Measurements from ENCODE around the gene TRIM67. TPM values are rescaled to one million over a fixed set of nuclear protein-coding genes. Genes with fewer than 3 reads are reported as not detected.
"Not testable (repeated sequence)": the region's sequence is repeated elsewhere in the genome, so short reads cannot be mapped to it uniquely, and the experiment has no call there.

Gene TRIM67
- total and polyA plus RNA-seq, 4 donors = under 0.01 to 0.09 TPM; not detected in 2

GRCh38 chr1:231153726-231154125 lies 8.1 kb upstream of the TRIM67 start:
- DNase-seq (no peak), ATAC-seq (ENCODE audit: insufficient read depth, low FRiP score) (no peak)
- TF ChIP-seq CTCF (IDR thresholded peaks at IDR 0.05; ENCODE audit: control extremely low read depth, extremely low read depth) = no peak
- Histone ChIP-seq H3K9me3 (ENCODE audit: control insufficient read depth in 4 of 4, insufficient read depth in 3 of 4, low read length in 3 of 4) (peaks cover 0 to 12% (median 5%) of the 10 kb centered on the region in 4 donors), H3K9ac (ENCODE audit: insufficient read depth in 1 of 2, low read length in 2 of 2) (no peak overlapping the region), H3K27ac (ENCODE audit: low read depth in 1 of 2, low read length in 1 of 2) (no peak overlapping the region), H3K36me3 (ENCODE audit: control insufficient read depth in 4 of 4, insufficient read depth in 4 of 4, low read length in 4 of 4) (no peaks in the 10 kb centered on the region), H3K4me3 (no peak overlapping the region), H3K4me1 (ENCODE audit: control insufficient read depth in 5 of 5, insufficient read depth in 5 of 5, low read length in 5 of 5) (peaks cover 0 to 7% (median 0%) of the 10 kb centered on the region in 5 donors), H3K27me3 (ENCODE audit: control insufficient read depth in 3 of 3, insufficient read depth in 3 of 3, low read length in 2 of 3) (no peaks in the 10 kb centered on the region)
- WGBS, 2 donors = 64 to 72% methylated on average over 2 of the region's 2 CpGs

- ATAC-seq (ENCODE audit: insufficient read depth, low FRiP score) (no peak), DNase-seq (no peak)
- Histone ChIP-seq H3K4me3 (no peak overlapping the region), H3K27me3 (ENCODE audit: control insufficient read depth in 3 of 3, insufficient read depth in 3 of 3, low read length in 2 of 3) (peaks cover 0 to 11% (median 0%) of the 10 kb centered on the region in 3 donors), H3K9ac (ENCODE audit: insufficient read depth in 1 of 2, low read length in 2 of 2) (no peak overlapping the region), H3K27ac (ENCODE audit: low read depth in 1 of 2, low read length in 1 of 2) (no peak overlapping the region), H3K4me1 (ENCODE audit: control insufficient read depth in 5 of 5, insufficient read depth in 5 of 5, low read length in 5 of 5) (peaks cover 0 to 11% (median 0%) of the 10 kb centered on the region in 5 donors), H3K9me3 (ENCODE audit: control insufficient read depth in 4 of 4, insufficient read depth in 3 of 4, low read length in 3 of 4) (peaks cover 0 to 12% (median 5%) of the 10 kb centered on the region in 4 donors), H3K36me3 (ENCODE audit: control insufficient read depth in 4 of 4, insufficient read depth in 4 of 4, low read length in 4 of 4) (no peaks in the 10 kb centered on the region)
- WGBS, 2 donors = 82 to 90% methylated on average over 1 of the region's 1 CpG
- no peak for TF ChIP-seq CTCF (IDR thresholded peaks at IDR 0.05; ENCODE audit: control extremely low read depth, extremely low read depth)
These were observed 6.0 kb upstream of the TRIM67 start for GRCh38 chr1:231155808-231156207.

GRCh38 chr1:231157311-231157710 lies 4.5 kb upstream of the TRIM67 start:
- no peak for ATAC-seq (ENCODE audit: insufficient read depth, low FRiP score)
- Histone ChIP-seq H3K27ac (ENCODE audit: low read depth in 1 of 2, low read length in 1 of 2) (no peak overlapping the region), H3K27me3 (ENCODE audit: control insufficient read depth in 3 of 3, insufficient read depth in 3 of 3, low read length in 2 of 3) (peaks cover 0 to 20% (median under 1%) of the 10 kb centered on the region in 3 donors), H3K36me3 (ENCODE audit: control insufficient read depth in 4 of 4, insufficient read depth in 4 of 4, low read length in 4 of 4) (no peaks in the 10 kb centered on the region), H3K4me1 (ENCODE audit: control insufficient read depth in 5 of 5, insufficient read depth in 5 of 5, low read length in 5 of 5) (peaks cover 0 to 18% (median 8%) of the 10 kb centered on the region in 5 donors), H3K9ac (ENCODE audit: insufficient read depth in 1 of 2, low read length in 2 of 2) (no peak overlapping the region), H3K9me3 (ENCODE audit: control insufficient read depth in 4 of 4, insufficient read depth in 3 of 4, low read length in 3 of 4) (peaks cover 0 to 4% (median 0%) of the 10 kb centered on the region in 4 donors), H3K4me3 (no peak overlapping the region)
- whole genome bisulfite sequencing, 2 donors = 35 to 55% methylated on average over 1 of the region's 1 CpG
- no peak for TF ChIP-seq CTCF (IDR thresholded peaks at IDR 0.05; ENCODE audit: control extremely low read depth, extremely low read depth)
- no peak for DNase-seq

GRCh38 chr1:231158141-231158540 lies 3.7 kb upstream of the TRIM67 start:
- not testable (repeated sequence) for ATAC-seq (ENCODE audit: insufficient read depth, low FRiP score); H3K9me3 ChIP-seq (ENCODE audit: control insufficient read depth in 4 of 4, insufficient read depth in 3 of 4, low read length in 3 of 4); H3K9ac ChIP-seq (ENCODE audit: insufficient read depth in 1 of 2, low read length in 2 of 2); DNase-seq; H3K27ac ChIP-seq (ENCODE audit: low read depth in 1 of 2, low read length in 1 of 2); H3K36me3 ChIP-seq (ENCODE audit: control insufficient read depth in 4 of 4, insufficient read depth in 4 of 4, low read length in 4 of 4); H3K4me3 ChIP-seq
- Histone ChIP-seq H3K27me3 (ENCODE audit: control insufficient read depth in 3 of 3, insufficient read depth in 3 of 3, low read length in 2 of 3) (peaks cover 0 to 24% (median 6%) of the 10 kb centered on the region in 3 donors), H3K4me1 (ENCODE audit: control insufficient read depth in 5 of 5, insufficient read depth in 5 of 5, low read length in 5 of 5) (peaks cover 0 to 26% (median 8%) of the 10 kb centered on the region in 5 donors)
- WGBS, 2 donors = 55 to 73% methylated on average over 7 of the region's 7 CpGs

All from lung (tissue), 12 donors.